ENCODE measurements around the gene SERPINE2. TPM values are rescaled to one million over a fixed set of nuclear protein-coding genes. Genes with fewer than 3 reads are reported as not detected.

The SERPINE2 gene
- total RNA-seq, 1 donor from 2014 or later = 86.1 TPM

DNA sequence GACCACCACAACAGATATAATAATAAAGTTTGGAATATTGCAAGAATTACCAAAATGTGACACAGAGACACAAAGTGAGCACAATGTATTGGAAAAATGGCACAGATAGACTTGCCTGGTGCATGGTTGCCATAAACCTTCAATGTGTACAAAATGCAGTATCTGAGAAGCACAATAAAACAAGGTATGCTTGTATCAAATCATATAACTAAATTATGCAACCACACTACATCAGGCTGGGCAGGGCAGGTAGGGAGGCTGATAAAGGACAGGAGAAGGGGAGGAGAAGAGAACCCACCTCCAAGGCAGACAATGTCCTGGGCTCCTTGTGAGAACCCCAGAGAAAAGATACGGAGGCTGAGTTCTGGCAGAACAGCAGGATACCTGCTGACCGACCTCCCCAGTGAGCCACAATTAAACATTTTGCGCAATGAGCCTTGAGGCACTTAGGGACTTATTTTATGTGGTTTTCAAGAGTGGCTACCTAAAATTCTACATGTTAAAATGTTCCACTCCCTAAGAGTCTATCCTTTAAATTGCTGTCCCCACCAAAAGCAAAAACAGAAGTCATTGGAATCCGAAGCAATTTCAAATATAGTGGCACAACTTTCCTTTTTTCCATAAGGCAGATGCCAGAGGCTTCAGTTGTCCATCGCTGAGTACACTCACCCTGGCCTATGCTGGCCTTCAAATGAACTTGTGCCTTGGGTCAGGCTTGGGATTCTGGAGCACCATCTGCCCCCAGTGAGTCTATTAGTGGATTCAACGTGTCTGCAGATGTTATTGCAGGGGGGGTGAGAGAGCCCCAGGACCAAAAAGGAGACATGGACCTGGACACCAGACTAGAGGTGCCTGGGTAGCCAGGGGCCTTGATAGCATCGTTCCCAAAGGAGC lies 110.7 kb downstream of the SERPINE2 start:
- intact Hi-C loops (cut with DNase I) = no loop called here
- Histone ChIP-seq H3K27ac (no peak overlapping the region), H3K9me3 (peaks cover 7 to 11% of the 10 kb centered on the region in 2 donors), H3K4me1 (peaks cover 0 to 22% of the 10 kb centered on the region in 2 donors), H3K36me3 (no peaks in the 10 kb centered on the region), H3K4me3 (no peak overlapping the region), H3K27me3 (no peaks in the 10 kb centered on the region)
- TF ChIP-seq, protein P1, sequence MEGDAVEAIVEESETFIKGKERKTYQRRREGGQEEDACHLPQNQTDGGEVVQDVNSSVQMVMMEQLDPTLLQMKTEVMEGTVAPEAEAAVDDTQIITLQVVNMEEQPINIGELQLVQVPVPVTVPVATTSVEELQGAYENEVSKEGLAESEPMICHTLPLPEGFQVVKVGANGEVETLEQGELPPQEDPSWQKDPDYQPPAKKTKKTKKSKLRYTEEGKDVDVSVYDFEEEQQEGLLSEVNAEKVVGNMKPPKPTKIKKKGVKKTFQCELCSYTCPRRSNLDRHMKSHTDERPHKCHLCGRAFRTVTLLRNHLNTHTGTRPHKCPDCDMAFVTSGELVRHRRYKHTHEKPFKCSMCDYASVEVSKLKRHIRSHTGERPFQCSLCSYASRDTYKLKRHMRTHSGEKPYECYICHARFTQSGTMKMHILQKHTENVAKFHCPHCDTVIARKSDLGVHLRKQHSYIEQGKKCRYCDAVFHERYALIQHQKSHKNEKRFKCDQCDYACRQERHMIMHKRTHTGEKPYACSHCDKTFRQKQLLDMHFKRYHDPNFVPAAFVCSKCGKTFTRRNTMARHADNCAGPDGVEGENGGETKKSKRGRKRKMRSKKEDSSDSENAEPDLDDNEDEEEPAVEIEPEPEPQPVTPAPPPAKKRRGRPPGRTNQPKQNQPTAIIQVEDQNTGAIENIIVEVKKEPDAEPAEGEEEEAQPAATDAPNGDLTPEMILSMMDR (IDR thresholded peaks at IDR 0.05) = no peak
- no peak for DNase-seq (ENCODE audit: low spot score in 2 of 2)

DNA sequence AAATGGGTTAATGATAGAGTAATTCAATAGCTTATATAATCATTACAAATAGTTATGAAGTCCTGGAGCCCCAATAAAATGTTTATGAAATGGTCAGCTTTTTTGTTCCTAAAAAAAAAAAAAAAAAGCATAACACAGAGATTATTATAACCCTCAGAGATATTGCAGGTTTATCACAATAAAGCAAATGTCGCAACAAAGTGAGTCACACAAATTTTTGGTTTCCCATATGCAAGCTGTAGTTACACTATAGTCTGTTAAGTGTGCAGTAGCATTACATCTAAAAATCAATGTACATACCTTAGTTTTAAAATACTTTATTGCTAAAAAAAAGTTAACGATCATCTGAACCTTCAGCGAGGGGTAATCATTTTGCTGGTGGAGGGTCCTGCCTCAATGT lies 114.0 kb downstream of the SERPINE2 start:
- TF ChIP-seq, protein P1 (IDR thresholded peaks at IDR 0.05) = no peak
- no peak for DNase-seq (ENCODE audit: low spot score in 2 of 2)
- peaks cover 0 to 6% of the 10 kb centered on the region in 2 donors for H3K4me1 ChIP-seq
- no peak overlapping the region for H3K4me3 ChIP-seq
- no peaks in the 10 kb centered on the region for H3K27me3 ChIP-seq
- H3K27ac ChIP-seq = no peak overlapping the region
- intact Hi-C loops (cut with DNase I) = no loop called here
- H3K36me3 ChIP-seq = no peaks in the 10 kb centered on the region
- peaks cover 7 to 11% of the 10 kb centered on the region in 2 donors for H3K9me3 ChIP-seq

Other genes with a start within 250 kb of the SERPINE2 start
- not detected for gene AP1S3, start 201.7 kb downstream of the SERPINE2 start, total RNA-seq
- 26.2 TPM for gene WDFY1, start 94.0 kb downstream of the SERPINE2 start, total RNA-seq
- gene MRPL44, start 81.8 kb downstream of the SERPINE2 start, total RNA-seq = 3.8 TPM

Data from ascending aorta (tissue), 2 donors.